Vagina (tissue), 2 donors: ENCODE results near the gene NACC2.

Experiments
- POLR2A ChIP-seq, 2 donors: fragments of 450-650 bp; IDR thresholded peaks; one replicate each; pipeline ENCODE4 v1.6.1; 2017; ENCODE audit warnings: antibody characterized with exemption in 2 of 2, mild to moderate bottlenecking in 2 of 2, moderate library complexity in 2 of 2
- TF ChIP-seq, protein P1 (sequence below), 3 experiments: fragments of 450-650 bp in 2 of 3; fragments of 200-600 bp in 1 of 3; sonication (generic) in 1 of 3; IDR thresholded peaks; one replicate each; pipeline ENCODE4 v1.5.1; 2017 to 2019; ENCODE audit warnings: antibody characterized with exemption in 3 of 3, mild to moderate bottlenecking in 2 of 3, moderate library complexity in 2 of 3

- TF ChIP-seq, protein P1, sequence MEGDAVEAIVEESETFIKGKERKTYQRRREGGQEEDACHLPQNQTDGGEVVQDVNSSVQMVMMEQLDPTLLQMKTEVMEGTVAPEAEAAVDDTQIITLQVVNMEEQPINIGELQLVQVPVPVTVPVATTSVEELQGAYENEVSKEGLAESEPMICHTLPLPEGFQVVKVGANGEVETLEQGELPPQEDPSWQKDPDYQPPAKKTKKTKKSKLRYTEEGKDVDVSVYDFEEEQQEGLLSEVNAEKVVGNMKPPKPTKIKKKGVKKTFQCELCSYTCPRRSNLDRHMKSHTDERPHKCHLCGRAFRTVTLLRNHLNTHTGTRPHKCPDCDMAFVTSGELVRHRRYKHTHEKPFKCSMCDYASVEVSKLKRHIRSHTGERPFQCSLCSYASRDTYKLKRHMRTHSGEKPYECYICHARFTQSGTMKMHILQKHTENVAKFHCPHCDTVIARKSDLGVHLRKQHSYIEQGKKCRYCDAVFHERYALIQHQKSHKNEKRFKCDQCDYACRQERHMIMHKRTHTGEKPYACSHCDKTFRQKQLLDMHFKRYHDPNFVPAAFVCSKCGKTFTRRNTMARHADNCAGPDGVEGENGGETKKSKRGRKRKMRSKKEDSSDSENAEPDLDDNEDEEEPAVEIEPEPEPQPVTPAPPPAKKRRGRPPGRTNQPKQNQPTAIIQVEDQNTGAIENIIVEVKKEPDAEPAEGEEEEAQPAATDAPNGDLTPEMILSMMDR (IDR thresholded peaks at IDR 0.05) = no peak
- no peak for TF ChIP-seq POLR2A (IDR thresholded peaks at IDR 0.05)
Observed at GRCh38 chr9:136142414-136142796, 47.3 kb upstream of the NACC2 start.
